ENCODE measurements around the gene CDH12. TPM values are rescaled to one million over a fixed set of nuclear protein-coding genes. Genes with fewer than 3 reads are reported as not detected.

CDH12 gene
- total RNA-seq, 1 experiment from 2014 or later = not detected

DNA sequence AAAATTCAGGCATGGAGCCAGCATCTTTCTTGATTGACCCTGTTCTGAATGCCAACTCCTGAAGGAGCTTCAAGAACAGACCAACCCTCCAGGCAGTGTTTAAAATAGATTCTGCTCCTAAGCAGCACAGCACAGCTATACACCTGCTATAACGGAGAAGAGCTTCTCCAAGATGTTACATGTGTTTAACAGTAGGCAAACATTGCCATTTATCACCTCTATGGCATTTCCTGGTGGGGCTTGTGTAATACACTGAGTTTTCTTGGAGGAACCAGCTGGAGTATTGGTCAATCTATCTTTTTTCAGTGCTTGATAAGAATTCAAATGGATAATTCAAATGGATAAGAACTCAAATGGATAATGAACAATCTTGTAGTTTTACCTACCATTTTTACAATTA lies 615.1 kb downstream of the CDH12 start:
- H3K56ac ChIP-seq (ENCODE audit: insufficient read length, low read depth, low read length) = no peak overlapping the region
- no peak overlapping the region for H2AK5ac ChIP-seq (ENCODE audit: insufficient read length, low read length)
- no peak overlapping the region for H3K4ac ChIP-seq (ENCODE audit: low read depth, low read length)
- DNase-seq = no peak
- H3K27ac ChIP-seq (ENCODE audit: insufficient read length, low read depth, low read length) = no peak overlapping the region
- no peaks in the 10 kb centered on the region for H3K23me2 ChIP-seq (ENCODE audit: insufficient read length, low read depth, low read length, poor library complexity, severe bottlenecking)
- H2AFZ ChIP-seq (ENCODE audit: low read length) = no peak overlapping the region
- Mint-ChIP-seq H3K4me3 (no peak overlapping the region), H3K27ac (no peak overlapping the region), H3K36me3 (ENCODE audit: insufficient read depth in 1 of 3, low read depth in 3 of 3) (no peaks in the 10 kb centered on the region), H3K9me3 (no peaks in the 10 kb centered on the region), H3K27me3 (ENCODE audit: low read depth) (no peaks in the 10 kb centered on the region), H3K4me1 (no peaks in the 10 kb centered on the region)
- H3T11ph ChIP-seq (ENCODE audit: low read length) = no peak overlapping the region
- no peak overlapping the region for H2BK120ac ChIP-seq (ENCODE audit: low read depth, low read length, poor library complexity, severe bottlenecking)
- no peak overlapping the region for H3K18ac ChIP-seq (ENCODE audit: insufficient read length, low read depth, low read length)
- no peaks in the 10 kb centered on the region for H3K9me3 ChIP-seq (ENCODE audit: control insufficient read depth, low read depth, low read length)
- TF ChIP-seq, protein P1, sequence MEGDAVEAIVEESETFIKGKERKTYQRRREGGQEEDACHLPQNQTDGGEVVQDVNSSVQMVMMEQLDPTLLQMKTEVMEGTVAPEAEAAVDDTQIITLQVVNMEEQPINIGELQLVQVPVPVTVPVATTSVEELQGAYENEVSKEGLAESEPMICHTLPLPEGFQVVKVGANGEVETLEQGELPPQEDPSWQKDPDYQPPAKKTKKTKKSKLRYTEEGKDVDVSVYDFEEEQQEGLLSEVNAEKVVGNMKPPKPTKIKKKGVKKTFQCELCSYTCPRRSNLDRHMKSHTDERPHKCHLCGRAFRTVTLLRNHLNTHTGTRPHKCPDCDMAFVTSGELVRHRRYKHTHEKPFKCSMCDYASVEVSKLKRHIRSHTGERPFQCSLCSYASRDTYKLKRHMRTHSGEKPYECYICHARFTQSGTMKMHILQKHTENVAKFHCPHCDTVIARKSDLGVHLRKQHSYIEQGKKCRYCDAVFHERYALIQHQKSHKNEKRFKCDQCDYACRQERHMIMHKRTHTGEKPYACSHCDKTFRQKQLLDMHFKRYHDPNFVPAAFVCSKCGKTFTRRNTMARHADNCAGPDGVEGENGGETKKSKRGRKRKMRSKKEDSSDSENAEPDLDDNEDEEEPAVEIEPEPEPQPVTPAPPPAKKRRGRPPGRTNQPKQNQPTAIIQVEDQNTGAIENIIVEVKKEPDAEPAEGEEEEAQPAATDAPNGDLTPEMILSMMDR (conservative IDR thresholded peaks at IDR 0.05) = no peak
- no peak overlapping the region for H3K4me2 ChIP-seq (ENCODE audit: insufficient read depth, insufficient read length, low read length)
- H3K27me3 ChIP-seq (ENCODE audit: insufficient read depth, low read length) = no peaks in the 10 kb centered on the region
- no peaks in the 10 kb centered on the region for H4K20me1 ChIP-seq (ENCODE audit: control insufficient read depth, insufficient read depth, insufficient read length)
- no peak overlapping the region for H4K5ac ChIP-seq (ENCODE audit: insufficient read length, low read depth, low read length)
- no peak overlapping the region for H3K14ac ChIP-seq (ENCODE audit: insufficient read depth, low read length)
- no peak overlapping the region for H2BK5ac ChIP-seq (ENCODE audit: insufficient read length, low read length)
- H3K79me1 ChIP-seq (ENCODE audit: insufficient read depth, low read depth, low read length, poor library complexity, severe bottlenecking) = no peaks in the 10 kb centered on the region
- no peak overlapping the region for H3K9ac ChIP-seq (ENCODE audit: extremely low read depth, insufficient read length, low read length)
- H2BK15ac ChIP-seq (ENCODE audit: low read depth, low read length) = no peak overlapping the region
- no peak overlapping the region for H3K23ac ChIP-seq (ENCODE audit: insufficient read length, low read depth, low read length)
- no peak overlapping the region for H2BK12ac ChIP-seq (ENCODE audit: insufficient read length, low read depth, low read length)
- H4K8ac ChIP-seq (replicated peaks; ENCODE audit: insufficient read length, low read depth, low read length) = no peak overlapping the region
- H3K4me1 ChIP-seq (ENCODE audit: insufficient read depth, low read length) = no peaks in the 10 kb centered on the region
- H3K79me2 ChIP-seq (ENCODE audit: insufficient read depth, low read length) = no peaks in the 10 kb centered on the region
- no peak overlapping the region for H4K91ac ChIP-seq (ENCODE audit: insufficient read length, low read depth, low read length)
- H2BK20ac ChIP-seq (ENCODE audit: low read depth, low read length, poor library complexity, severe bottlenecking) = no peak overlapping the region
- no CpG with 5 or more reads among the region's 1 CpG for WGBS (ENCODE audit: extremely low coverage, insufficient read length, low lambda C conversion rate)
